Transverse colon (tissue), 4 donors: Measurements from ENCODE around the gene IER5. TPM values are rescaled to one million over a fixed set of nuclear protein-coding genes. Genes with fewer than 3 reads are reported as not detected.
"Not testable (repeated sequence)": the region's sequence is repeated elsewhere in the genome, so short reads cannot be mapped to it uniquely, and the experiment has no call there.

Experiments used
- DNase-seq: peaks from one replicate; pipeline ENCODE4 v3.0.0-alpha.2; 2019
- H3K27ac ChIP-seq, 4 donors: fragments of 200-600 bp; sonication (generic); 2 replicates each; pipeline ENCODE4 v1.5.1; 2016 to 2018; ENCODE audit warnings: inconsistent platforms in 4 of 4
- H3K27me3 ChIP-seq: fragments of 200-600 bp; sonication (generic); 2 replicates; pipeline ENCODE4 v1.5.1; 2017; ENCODE audit warnings: inconsistent platforms
- H3K36me3 ChIP-seq, 4 donors: fragments of 200-600 bp; sonication (generic); 2 replicates each; pipeline ENCODE4 v1.5.1; 2017 to 2019; ENCODE audit warnings: inconsistent platforms in 4 of 4
- H3K4me1 ChIP-seq, 4 donors: fragments of 200-600 bp; sonication (generic); 2 replicates each; pipeline ENCODE4 v1.5.1; 2017 to 2020; ENCODE audit warnings: inconsistent platforms in 4 of 4
- H3K4me3 ChIP-seq, 4 donors: fragments of 200-600 bp; sonication (generic); 1 replicate in 1 of 4; 2 replicates in 3 of 4; pipeline versions ENCODE4 v1.5.1 to v1.6.1; 2017 to 2019; ENCODE audit warnings: inconsistent platforms in 4 of 4
- H3K9me3 ChIP-seq, 2 donors: fragments of 200-600 bp; sonication (generic); 2 replicates each; pipeline ENCODE4 v1.5.1; 2017 to 2019; ENCODE audit warnings: inconsistent platforms in 2 of 2
- CTCF ChIP-seq, 5 experiments: fragments of 200-600 bp in 3 of 5; fragments of 450-650 bp in 2 of 5; sonication (generic) in 3 of 5; IDR thresholded peaks; 1 replicate in 2 of 5; 2 replicates in 3 of 5; pipeline ENCODE4 v1.5.1; 2016 to 2017; ENCODE audit warnings: antibody characterized with exemption in 5 of 5, inconsistent platforms in 3 of 5, mild to moderate bottlenecking in 2 of 5, moderate library complexity in 1 of 5
- EP300 ChIP-seq: sonication (generic); formaldehyde crosslinking; IDR thresholded peaks from one replicate; pipeline ENCODE4 v1.6.1; 2017; ENCODE audit warnings: antibody characterized with exemption, low read depth
- POLR2A ChIP-seq: fragments of 450-650 bp; IDR thresholded peaks from one replicate; pipeline ENCODE4 v1.6.1; 2016; ENCODE audit warnings: antibody characterized with exemption, mild to moderate bottlenecking, moderate library complexity
- POLR2AphosphoS5 ChIP-seq, 3 donors: sonication (generic); formaldehyde crosslinking; IDR thresholded peaks; one replicate each; pipeline ENCODE4 v1.6.1; 2016; ENCODE audit warnings: antibody characterized with exemption in 3 of 3
- WGBS, 2 donors: methylation state at CpG; one replicate each; pipeline ENCODE4 v1.1.5; 2018; ENCODE audit warnings: low coverage in 1 of 2; 5-methylcytosine and 5-hydroxymethylcytosine counted together
- in situ Hi-C, 4 donors: fragments of 200-750 bp; cut with MboI; loops; one replicate each; pipeline versions ENCODE4 v1.15.0 to v1.15.1; 2017; ENCODE audit warnings: low sequenced_read_pairs in 3 of 4, low pct_ligation_motif_present in 1 of 4, low pct_unique_long_range_greater_than_20kb in 1 of 4
- intact Hi-C: fragments of 100-400 bp; cut with DNase I; formaldehyde crosslinking; loops from one replicate; pipeline ENCODE4 v1.15.1; 2023; ENCODE audit warnings: low total_unique reads
- total RNA-seq, 4 donors: library from RNA; depleted of rRNA; stranded (reverse); fragments of >200 nt; gene quantifications; one replicate each; pipeline ENCODE4 v1.1.0, GENCODE V29; 2016

Gene IER5
- total RNA-seq, 4 donors from 2014 or later = 12.1 to 40.3 (median 16.5) TPM

- intact Hi-C loops (no loop called here), in situ Hi-C loops (loop anchor here in 1 of 4 donors (25.0 kb wide), 1 partner anchor 93 kb away; no protein-coding TSS in a partner anchor)
- peak; percentile 42 for DNase-seq
- Histone ChIP-seq H3K36me3 (no peaks in the 10 kb centered on the region), H3K4me3 (no peak overlapping the region), H3K9me3 (no peaks in the 10 kb centered on the region), H3K4me1 (peaks cover 4 to 40% (median 20%) of the 10 kb centered on the region in 4 donors), H3K27ac (no peak overlapping the region), H3K27me3 (no peaks in the 10 kb centered on the region)
- 77% methylated on average over 5 of the region's 5 CpGs; no CpG with 5 or more reads in 1 of the 2 donors for WGBS, 2 donors
- TF ChIP-seq POLR2A = no peak
- TF ChIP-seq EP300 = no peak
- TF ChIP-seq CTCF (IDR thresholded peaks at IDR 0.05) = no peak
- no peak for TF ChIP-seq POLR2AphosphoS5 (IDR thresholded peaks at IDR 0.05)
Observed at GRCh38 chr1:181044449-181044966, 44.0 kb upstream of the IER5 start.

- H3K27ac ChIP-seq, H3K4me3 ChIP-seq, DNase-seq, H3K36me3 ChIP-seq, intact Hi-C loops, H3K9me3 ChIP-seq, H3K27me3 ChIP-seq: not testable (repeated sequence)
- 98% methylated on average over 7 of the region's 22 CpGs; no CpG with 5 or more reads in 1 of the 2 donors for WGBS, 2 donors
- peaks cover 4 to 32% (median 20%) of the 10 kb centered on the region in 4 donors for H3K4me1 ChIP-seq
- in situ Hi-C loops = loop anchor here in 1 of 4 donors (25.0 kb wide), 1 partner anchor 91 kb away; no protein-coding TSS in a partner anchor
Observed at GRCh38 chr1:181045946-181046345, 42.6 kb upstream of the IER5 start.

GRCh38 chr1:181049378-181049777, 39.1 kb upstream of the IER5 start:
- in situ Hi-C loops = loop anchor here in 1 of 4 donors (25.0 kb wide), 1 partner anchor 88 kb away; no protein-coding TSS in a partner anchor
- Histone ChIP-seq H3K27ac (no peak overlapping the region), H3K9me3 (no peaks in the 10 kb centered on the region), H3K36me3 (no peaks in the 10 kb centered on the region), H3K27me3 (no peaks in the 10 kb centered on the region), H3K4me3 (no peak overlapping the region), H3K4me1 (peaks cover 0 to 7% (median 4%) of the 10 kb centered on the region in 4 donors)
- no peak for DNase-seq
- no peak for TF ChIP-seq POLR2AphosphoS5 (IDR thresholded peaks at IDR 0.05)
- no peak for TF ChIP-seq EP300
- TF ChIP-seq POLR2A = no peak
- no peak for TF ChIP-seq CTCF (IDR thresholded peaks at IDR 0.05)
- WGBS, 2 donors = 98 to 100% methylated on average over 1 to 4 of the region's 4 CpGs
- intact Hi-C loops = no loop called here

GRCh38 chr1:181050922-181051321, 37.6 kb upstream of the IER5 start:
- Histone ChIP-seq H3K27ac (no peak overlapping the region), H3K4me3 (no peak overlapping the region), H3K9me3 (no peaks in the 10 kb centered on the region), H3K4me1 (no peaks in the 10 kb centered on the region), H3K27me3 (no peaks in the 10 kb centered on the region), H3K36me3 (no peaks in the 10 kb centered on the region)
- in situ Hi-C loops = no loop called here
- no peak for DNase-seq
- no peak for TF ChIP-seq POLR2A
- no peak for TF ChIP-seq CTCF (IDR thresholded peaks at IDR 0.05)
- TF ChIP-seq POLR2AphosphoS5 (IDR thresholded peaks at IDR 0.05) = no peak
- TF ChIP-seq EP300 = no peak
- intact Hi-C loops = no loop called here

- no peaks in the 10 kb centered on the region for H3K36me3 ChIP-seq
- intact Hi-C loops (no loop called here), in situ Hi-C loops (no loop called here)
- no peak overlapping the region for H3K27ac ChIP-seq
- no peak for DNase-seq
- H3K27me3 ChIP-seq = no peaks in the 10 kb centered on the region
- WGBS, 2 donors = 92% methylated on average over 6 of the region's 6 CpGs; no CpG with 5 or more reads in 1 of the 2 donors
- TF ChIP-seq POLR2A (no peak), CTCF (IDR thresholded peaks at IDR 0.05) (no peak), POLR2AphosphoS5 (IDR thresholded peaks at IDR 0.05) (no peak), EP300 (no peak)
- H3K4me3 ChIP-seq = no peak overlapping the region
- H3K9me3 ChIP-seq = no peaks in the 10 kb centered on the region
- no peaks in the 10 kb centered on the region for H3K4me1 ChIP-seq
Observed at GRCh38 chr1:181056560-181056959, 31.9 kb upstream of the IER5 start.
